ENCODE measurements around the gene CTSA. TPM values are rescaled to one million over a fixed set of nuclear protein-coding genes. Genes with fewer than 3 reads are reported as not detected.
A peak's percentile ranks its signal among the peaks of the same experiment; 100 is the strongest.

The CTSA gene
- polyA plus RNA-seq (ENCODE audit: insufficient read depth in 1 of 5, insufficient read length in 5 of 5, low replicate concordance in 1 of 5): 10 to 100 TPM; 69.0 to 75.0 (median 72.0) TPM
- long read RNA-seq, donor 1, transcript CTSA-204 (15 exons, 2,149 nt): major isoform, 9 of 91 reads
- long read RNA-seq, donor 1, partial matches to known transcripts: 16 of 91 reads
- long read RNA-seq, donor 1, other reads (novel, unspliced or antisense): 58 of 91 reads
- long read RNA-seq, donor 2, transcript CTSA-204 (15 exons, 2,149 nt): major isoform, 7 of 48 reads
- long read RNA-seq, donor 2, partial matches to known transcripts: 22 of 48 reads
- long read RNA-seq, donor 2, other reads (novel, unspliced or antisense): 15 of 48 reads
- long read RNA-seq, donor 3, transcript CTSA-207 (2 exons, 2,183 nt): major isoform, 7 of 124 reads
- long read RNA-seq, donor 3, partial matches to known transcripts: 84 of 124 reads
- long read RNA-seq, donor 3, other reads (novel, unspliced or antisense): 28 of 124 reads
- long read RNA-seq, donor 4, transcript CTSA-204 (15 exons, 2,149 nt): major isoform, 5 of 44 reads
- long read RNA-seq, donor 4, partial matches to known transcripts: 36 of 44 reads
- long read RNA-seq, donor 4, other reads (novel, unspliced or antisense): 0 of 44 reads
- long read RNA-seq, donor 5, transcript CTSA-204 (15 exons, 2,149 nt): major isoform, 6 of 25 reads
- long read RNA-seq, donor 5, partial matches to known transcripts: 11 of 25 reads
- long read RNA-seq, donor 5, other reads (novel, unspliced or antisense): 0 of 25 reads
- long read RNA-seq, donor 6, transcript CTSA-204 (15 exons, 2,149 nt): major isoform, 5 of 21 reads
- long read RNA-seq, donor 6, partial matches to known transcripts: 9 of 21 reads
- long read RNA-seq, donor 6, other reads (novel, unspliced or antisense): 0 of 21 reads
- long read RNA-seq, donor 7, transcript CTSA-204 (15 exons, 2,149 nt): major isoform, 5 of 19 reads
- long read RNA-seq, donor 7, partial matches to known transcripts: 10 of 19 reads
- long read RNA-seq, donor 7, other reads (novel, unspliced or antisense): 0 of 19 reads
- long read RNA-seq, donor 8, partial matches to known transcripts: 28 of 55 reads
- long read RNA-seq, donor 8, other reads (novel, unspliced or antisense): 19 of 55 reads

DNA sequence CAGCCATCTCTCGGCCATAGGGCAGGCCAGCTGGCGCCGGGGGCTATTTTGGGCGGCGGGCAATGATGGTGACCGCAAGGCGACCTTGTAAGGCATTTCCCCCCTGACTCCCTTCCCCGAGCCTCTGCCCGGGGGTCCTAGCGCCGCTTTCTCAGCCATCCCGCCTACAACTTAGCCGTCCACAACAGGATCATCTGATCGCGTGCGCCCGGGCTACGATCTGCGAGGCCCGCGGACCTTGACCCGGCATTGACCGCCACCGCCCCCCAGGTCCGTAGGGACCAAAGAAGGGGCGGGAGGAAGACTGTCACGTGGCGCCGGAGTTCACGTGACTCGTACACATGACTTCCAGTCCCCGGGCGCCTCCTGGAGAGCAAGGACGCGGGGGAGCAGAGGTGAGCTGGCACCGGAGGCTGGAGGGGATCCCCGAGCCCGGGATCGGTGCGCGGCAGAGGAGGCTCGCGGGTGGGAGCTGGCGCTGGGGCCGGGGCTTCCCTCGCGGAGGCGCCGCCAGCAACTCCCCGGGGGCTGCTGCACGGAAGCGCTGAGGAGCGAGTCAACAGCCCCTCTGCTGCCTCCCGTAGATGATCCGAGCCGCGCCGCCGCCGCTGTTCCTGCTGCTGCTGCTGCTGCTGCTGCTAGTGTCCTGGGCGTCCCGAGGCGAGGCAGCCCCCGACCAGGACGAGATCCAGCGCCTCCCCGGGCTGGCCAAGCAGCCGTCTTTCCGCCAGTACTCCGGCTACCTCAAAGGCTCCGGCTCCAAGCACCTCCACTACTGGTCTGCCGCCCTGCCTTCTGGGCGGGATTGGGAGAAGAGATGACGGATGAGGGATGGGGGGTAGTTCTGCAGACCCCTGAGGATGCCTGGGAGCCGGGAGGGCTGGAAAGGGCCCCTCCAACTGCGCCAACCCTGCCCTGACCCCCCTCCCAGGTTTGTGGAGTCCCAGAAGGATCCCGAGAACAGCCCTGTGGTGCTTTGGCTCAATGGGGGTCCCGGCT, at the start of gene CTSA, which contains the start of gene NEURL2:
Gene CTSA (plus strand): TSS at position 351 of the 999 bp plus-strand sequence. CDS start 234 bp downstream, at position 585.
Gene NEURL2 (minus strand): TSS at position 224 of the 999 bp plus-strand sequence. CDS start 217 bp downstream, at position 7.
- DNase-seq: peak; percentile 88 to 91

DNA sequence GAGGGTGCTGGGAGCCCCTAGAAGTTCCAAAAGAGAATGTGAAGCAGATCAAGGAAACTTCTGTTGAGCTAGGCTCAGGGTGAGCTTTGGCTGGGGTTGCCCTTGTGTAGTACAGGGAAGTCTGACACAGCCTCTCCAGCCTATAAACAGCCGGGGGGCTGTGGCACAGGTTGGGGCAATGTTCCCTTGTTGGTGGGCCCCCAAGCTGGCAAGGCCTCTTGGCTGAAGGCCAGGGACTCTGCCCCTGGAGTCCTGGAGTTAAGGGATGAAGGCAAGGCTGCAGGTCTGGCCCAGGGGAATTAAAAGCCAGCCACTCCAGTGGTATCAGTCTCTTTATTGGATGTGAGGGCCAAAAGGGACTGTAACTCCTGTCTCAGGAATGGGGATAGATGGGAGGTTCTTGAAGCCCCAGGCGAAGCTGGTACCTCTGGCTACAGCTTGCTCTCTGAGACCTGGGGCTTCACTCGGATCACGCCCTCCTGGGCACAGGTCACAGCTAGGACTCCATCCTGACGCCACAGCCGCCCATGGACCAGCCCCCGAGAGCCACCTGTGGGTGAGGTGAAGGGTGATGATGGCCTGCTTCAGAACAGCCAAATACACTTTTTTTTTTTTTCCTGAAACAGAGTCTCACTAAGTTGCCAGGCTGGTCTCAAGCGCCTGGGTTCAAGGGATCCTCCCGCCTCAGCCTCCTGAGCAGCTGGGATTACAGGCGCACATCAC, 49.6 kb upstream of the CTSA start:
- no peak for DNase-seq

DNA sequence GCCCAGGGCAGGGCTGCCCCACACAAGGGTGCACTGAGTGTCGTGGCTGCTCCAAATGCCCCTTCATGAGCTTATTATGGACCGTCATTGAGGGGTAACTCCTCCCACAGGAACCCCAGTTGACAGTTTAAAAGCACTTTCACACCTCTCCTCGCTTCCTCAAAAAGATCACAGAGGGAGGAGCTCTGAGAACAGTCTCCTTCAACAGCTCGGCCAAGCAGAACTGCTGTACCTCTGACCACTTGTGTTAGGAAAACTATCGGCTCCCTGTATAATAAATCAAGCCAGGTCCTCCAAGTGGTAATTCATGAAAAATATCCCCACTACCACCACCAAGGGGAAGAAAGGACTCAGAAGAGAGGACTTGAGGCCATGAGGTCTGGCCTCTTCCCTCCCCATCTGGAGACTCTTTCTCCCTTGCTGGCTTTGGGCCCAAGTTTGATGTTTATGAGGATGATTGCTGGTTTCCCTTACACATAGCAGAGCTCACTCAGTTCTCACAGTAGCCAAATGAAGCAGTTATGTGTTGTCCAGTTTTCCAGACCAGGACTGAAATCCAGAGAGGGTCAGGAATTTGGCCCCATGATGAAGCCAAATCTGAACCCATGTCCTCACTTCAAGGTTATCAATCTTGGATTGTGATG, 48.8 kb upstream of the CTSA start:
- no peak for DNase-seq

DNA sequence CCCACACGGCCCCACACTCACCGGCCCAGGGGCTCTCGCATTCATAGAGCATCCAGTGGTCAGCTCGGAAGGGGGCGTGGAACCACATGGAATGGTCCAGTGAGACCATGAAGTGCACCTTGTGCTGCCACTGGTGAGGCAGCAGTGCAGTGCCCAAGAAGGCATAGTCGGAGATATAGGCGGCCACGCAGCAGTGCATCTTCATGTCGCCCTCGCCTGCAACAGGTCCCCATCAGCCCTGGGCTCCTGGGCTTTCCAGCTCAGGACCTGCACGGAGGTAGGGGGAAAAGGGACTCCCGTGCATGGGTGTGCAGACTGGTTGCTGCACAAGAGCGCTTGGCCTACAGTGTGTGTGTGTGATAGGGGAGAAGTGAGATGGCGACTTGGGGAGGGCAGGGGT, 47.6 kb upstream of the CTSA start:
- no peak for DNase-seq

- no peak for DNase-seq
Measured at GRCh38 chr20:45845452-45845851, 45.7 kb upstream of the CTSA start.

DNA sequence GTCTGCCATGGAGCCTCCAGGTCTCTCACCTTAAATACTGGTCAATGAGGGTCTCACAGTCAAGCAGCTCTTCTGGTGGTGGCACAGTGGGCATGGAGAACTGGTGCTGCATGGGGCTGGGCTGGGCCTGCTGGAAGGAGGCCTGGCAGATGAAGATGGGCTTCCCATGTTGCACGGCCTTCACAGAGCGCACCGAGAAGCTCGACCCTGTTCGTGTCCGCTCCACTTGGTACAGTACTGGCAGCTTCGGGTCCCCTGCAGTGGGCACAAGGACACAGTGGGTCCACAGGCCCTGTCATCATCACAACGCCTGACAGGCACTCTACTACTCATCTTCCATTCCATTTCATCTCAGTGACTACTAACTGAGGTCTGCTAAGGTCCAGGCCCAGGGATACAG, 42.7 kb upstream of the CTSA start:
- DNase-seq: no peak

DNA sequence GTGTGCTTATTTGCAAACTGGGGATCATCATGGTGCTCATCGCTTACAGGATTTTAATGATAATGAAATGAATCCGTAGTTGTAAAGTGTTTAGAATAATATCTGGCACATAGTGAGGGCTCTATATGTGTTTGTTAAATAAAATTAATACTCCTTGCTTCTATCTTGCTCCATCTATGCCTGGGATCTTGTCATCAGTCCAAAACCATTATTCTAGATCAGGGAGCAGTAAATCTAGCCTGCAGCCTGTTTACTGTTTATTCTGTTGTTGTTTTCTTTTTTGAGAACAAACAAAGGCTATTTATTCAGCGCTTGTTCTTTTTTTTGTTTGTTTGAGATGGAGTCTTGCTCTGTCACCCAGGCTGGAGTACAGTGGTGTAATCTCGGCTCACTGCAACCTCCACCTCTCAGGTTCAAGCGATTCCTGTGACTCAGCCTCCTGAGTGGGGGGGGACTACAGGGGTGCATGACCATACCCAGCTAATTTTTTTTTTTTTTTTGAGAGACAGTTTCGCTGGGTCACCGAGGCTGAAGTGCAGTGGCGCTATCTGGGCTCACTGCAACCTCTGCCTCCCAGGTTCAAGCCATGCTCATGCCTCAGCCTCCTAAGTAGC, 42.1 kb upstream of the CTSA start:
- no peak for DNase-seq

GRCh38 chr20:45850238-45850637, 40.9 kb upstream of the CTSA start:
- DNase-seq: no peak

DNA sequence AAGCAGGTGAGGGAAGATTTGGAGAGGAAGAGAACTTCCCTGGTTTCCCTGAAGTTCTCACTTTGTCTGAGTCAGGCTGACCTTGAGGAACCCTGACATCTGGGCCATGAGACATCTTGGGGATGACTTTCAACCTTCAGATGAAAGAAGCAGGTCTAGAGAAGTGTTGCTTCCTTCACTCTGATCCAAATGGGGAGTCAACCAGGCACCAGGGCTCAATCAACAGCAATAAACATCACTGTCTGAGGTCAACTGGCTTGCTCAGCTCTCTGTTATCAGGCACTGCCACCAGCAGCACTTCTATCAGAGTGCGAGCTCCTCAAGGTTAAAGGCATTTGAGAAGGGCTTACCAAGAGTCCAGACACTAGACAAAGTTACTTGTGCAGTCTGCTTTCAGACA, 40.2 kb upstream of the CTSA start:
- DNase-seq: no peak

DNA sequence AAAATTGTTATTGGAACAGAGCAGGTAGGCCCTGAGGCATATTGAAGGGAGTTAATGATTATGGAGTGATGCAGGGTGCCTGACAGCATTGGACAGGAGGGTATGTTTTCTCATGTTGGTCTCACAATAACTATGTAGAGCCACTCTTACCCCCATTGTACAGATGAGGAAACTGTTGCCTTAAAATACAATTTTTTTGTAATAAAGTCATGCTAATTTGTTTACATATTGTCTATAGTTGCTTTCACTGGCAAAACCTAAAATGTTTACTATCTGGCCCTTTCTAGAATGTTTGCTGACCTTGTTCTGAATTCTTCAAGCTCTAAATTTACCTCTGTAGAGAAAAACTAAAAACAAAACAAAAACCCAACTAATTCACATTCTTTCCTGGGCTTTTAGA, 39.6 kb upstream of the CTSA start:
- DNase-seq: no peak

- DNase-seq: no peak
Measured at GRCh38 chr20:45852326-45852725, 38.8 kb upstream of the CTSA start.

GRCh38 chr20:45853484-45853883, 37.7 kb upstream of the CTSA start:
- DNase-seq: no peak

GRCh38 chr20:45857114-45857881, 33.8 kb upstream of the CTSA start, which contains the start of the genes ACOT8 and ZSWIM3:
TSS of gene ACOT8 (minus strand) at chr20:45857392. CDS start at chr20:45857315, 77 bp downstream.
TSS of gene ZSWIM3 (plus strand) at chr20:45857614. CDS start at chr20:45857826, 212 bp downstream.
- peak; percentile 100 for DNase-seq

- no peak for DNase-seq
Measured at GRCh38 chr20:45857882-45858216, 33.3 kb upstream of the CTSA start.

DNA sequence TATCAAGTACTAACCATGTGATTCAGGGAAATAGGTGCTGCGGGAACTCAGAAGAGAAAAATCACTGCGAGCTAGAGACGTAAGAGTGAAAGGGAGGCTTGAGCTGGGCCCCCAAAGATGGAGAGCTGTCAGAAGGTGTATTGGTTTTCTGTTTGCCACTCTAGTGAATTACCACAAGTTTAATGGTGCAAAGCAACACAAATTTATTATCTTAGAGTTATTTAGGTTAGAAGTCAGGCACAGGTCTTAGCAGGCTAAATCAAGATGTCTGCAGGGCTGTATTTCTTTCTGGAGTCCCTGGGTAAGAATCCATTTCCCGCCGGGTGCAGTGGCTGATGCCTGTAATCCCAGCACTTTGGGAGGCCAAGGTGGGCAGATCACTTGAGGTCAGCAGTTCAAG, 31.2 kb upstream of the CTSA start:
- no peak for DNase-seq

GRCh38 chr20:45860560-45861220, 30.4 kb upstream of the CTSA start:
- DNase-seq: no peak

GRCh38 chr20:45861221-45862075, 29.7 kb upstream of the CTSA start:
- DNase-seq: no peak

All from right lung (tissue), 10 donors.